ENCODE data around the gene GZMM. TPM values are rescaled to one million over a fixed set of nuclear protein-coding genes. Genes with fewer than 3 reads are reported as not detected.

GZMM gene
- total and polyA plus RNA-seq, 9 donors = 0.31 to 1.7 (median 0.52) TPM; not detected in 2

DNA sequence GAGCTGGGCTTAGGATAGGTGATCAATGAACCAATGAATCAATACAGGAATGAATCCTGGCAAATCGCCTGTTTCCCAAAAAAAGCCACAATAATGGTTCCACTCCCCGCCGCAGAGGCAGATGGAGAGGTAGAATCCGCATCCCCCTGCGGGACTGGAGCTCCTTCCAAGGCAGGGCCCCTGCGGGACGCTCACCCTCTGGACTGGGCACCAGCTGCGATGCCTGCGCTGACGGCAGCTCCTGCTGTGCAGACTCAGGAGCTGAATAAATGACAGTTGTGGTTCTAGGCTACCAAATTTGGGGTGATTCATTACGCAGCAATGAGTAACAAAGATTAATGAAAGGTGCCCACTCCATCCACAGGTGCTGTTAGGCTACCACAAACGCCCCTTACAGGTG is 21.1 kb upstream of the GZMM start:
- Histone ChIP-seq H3K9me3 (no peaks in the 10 kb centered on the region), H3K27ac (no peak overlapping the region), H3K27me3 (no peaks in the 10 kb centered on the region), H3K4me1 (ENCODE audit: insufficient read depth) (no peaks in the 10 kb centered on the region), H3K4me3 (no peak overlapping the region), H3K36me3 (no peaks in the 10 kb centered on the region)
- intact Hi-C loops (cut with DNase I) = no loop called here
- TF ChIP-seq POLR2A (IDR thresholded peaks at IDR 0.05) = no peak
- TF ChIP-seq EP300 (IDR thresholded peaks at IDR 0.05) = no peak
- TF ChIP-seq, protein P1, sequence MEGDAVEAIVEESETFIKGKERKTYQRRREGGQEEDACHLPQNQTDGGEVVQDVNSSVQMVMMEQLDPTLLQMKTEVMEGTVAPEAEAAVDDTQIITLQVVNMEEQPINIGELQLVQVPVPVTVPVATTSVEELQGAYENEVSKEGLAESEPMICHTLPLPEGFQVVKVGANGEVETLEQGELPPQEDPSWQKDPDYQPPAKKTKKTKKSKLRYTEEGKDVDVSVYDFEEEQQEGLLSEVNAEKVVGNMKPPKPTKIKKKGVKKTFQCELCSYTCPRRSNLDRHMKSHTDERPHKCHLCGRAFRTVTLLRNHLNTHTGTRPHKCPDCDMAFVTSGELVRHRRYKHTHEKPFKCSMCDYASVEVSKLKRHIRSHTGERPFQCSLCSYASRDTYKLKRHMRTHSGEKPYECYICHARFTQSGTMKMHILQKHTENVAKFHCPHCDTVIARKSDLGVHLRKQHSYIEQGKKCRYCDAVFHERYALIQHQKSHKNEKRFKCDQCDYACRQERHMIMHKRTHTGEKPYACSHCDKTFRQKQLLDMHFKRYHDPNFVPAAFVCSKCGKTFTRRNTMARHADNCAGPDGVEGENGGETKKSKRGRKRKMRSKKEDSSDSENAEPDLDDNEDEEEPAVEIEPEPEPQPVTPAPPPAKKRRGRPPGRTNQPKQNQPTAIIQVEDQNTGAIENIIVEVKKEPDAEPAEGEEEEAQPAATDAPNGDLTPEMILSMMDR (IDR thresholded peaks at IDR 0.05) = no peak
- WGBS, 3 donors = 95 to 98% (median 95%) methylated on average over 12 of the region's 12 CpGs
- DNase-seq = no peak

DNA sequence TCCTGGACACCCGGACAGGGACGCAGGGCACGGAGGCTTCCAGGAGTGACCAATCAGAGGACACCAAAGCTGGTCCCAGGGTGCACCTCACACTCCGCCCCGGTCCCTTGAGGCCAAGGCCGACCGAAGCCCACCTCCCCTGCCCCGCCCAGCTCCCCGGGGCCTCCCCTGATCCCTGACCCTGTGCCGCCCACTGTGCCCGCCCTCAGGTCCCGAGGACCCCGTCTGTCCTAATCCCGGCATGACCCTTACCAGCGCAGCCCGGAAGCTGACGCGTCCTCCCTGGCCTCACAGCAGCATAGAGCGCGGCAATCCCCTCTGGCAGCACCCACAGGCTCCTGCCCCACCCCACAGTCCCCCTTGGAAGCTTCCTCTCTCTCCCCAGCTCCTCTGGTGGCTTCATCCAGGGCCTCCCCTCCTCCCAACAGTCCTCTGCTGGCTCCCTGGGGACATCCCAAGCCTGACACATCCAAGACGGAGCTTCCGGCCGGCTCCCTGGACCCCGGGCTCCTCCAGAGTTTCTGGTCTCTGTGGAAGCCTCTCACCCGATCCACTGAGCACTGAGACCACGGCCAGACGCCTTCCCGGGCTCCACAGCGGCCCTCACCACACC is 19.7 kb upstream of the GZMM start:
- H3K27ac ChIP-seq = no peak overlapping the region
- H3K9me3 ChIP-seq = no peaks in the 10 kb centered on the region
- H3K4me3 ChIP-seq = no peak overlapping the region
- TF ChIP-seq EP300 (IDR thresholded peaks at IDR 0.05) (no peak), POLR2A (IDR thresholded peaks at IDR 0.05) (no peak)
- TF ChIP-seq, protein P1 (IDR thresholded peaks at IDR 0.05) = no peak
- H3K4me1 ChIP-seq (ENCODE audit: insufficient read depth) = no peaks in the 10 kb centered on the region
- intact Hi-C loops (cut with DNase I) = no loop called here
- 49 to 69% (median 57%) methylated on average over 29 of the region's 29 CpGs for WGBS, 3 donors
- no peaks in the 10 kb centered on the region for H3K27me3 ChIP-seq
- no peaks in the 10 kb centered on the region for H3K36me3 ChIP-seq
- DNase-seq = no peak

DNA sequence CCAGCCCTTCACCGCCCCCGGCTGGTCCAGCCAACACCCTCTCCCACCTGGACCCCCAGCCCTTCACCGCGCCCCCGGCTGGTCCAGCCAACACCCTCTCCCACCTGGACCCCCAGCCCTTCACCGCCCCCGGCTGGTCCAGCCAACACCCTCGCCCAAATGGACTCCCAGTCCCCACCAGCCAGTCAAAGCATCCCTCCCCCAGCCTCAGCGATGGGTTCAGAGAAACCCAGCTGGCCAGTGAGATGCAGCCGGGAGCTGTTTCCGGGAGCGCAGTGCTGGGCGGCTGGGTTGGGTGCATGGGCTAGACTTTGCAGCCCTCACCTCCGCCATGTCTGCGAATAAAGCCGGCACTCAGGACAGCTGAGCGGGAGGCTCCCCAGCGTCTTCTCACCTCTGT is 18.8 kb upstream of the GZMM start:
- Histone ChIP-seq H3K27ac (no peak overlapping the region), H3K9me3 (no peaks in the 10 kb centered on the region), H3K27me3 (no peaks in the 10 kb centered on the region), H3K36me3 (no peaks in the 10 kb centered on the region), H3K4me3 (no peak overlapping the region), H3K4me1 (ENCODE audit: insufficient read depth) (no peaks in the 10 kb centered on the region)
- intact Hi-C loops (cut with DNase I) = no loop called here
- TF ChIP-seq, protein P1 (IDR thresholded peaks at IDR 0.05) = no peak
- TF ChIP-seq POLR2A (IDR thresholded peaks at IDR 0.05) = no peak
- no peak for TF ChIP-seq EP300 (IDR thresholded peaks at IDR 0.05)
- peak in 1 of 5 donors; percentile 46 for DNase-seq
- 50 to 67% (median 54%) methylated on average over 13 to 18 of the region's 18 CpGs for WGBS, 3 donors

DNA sequence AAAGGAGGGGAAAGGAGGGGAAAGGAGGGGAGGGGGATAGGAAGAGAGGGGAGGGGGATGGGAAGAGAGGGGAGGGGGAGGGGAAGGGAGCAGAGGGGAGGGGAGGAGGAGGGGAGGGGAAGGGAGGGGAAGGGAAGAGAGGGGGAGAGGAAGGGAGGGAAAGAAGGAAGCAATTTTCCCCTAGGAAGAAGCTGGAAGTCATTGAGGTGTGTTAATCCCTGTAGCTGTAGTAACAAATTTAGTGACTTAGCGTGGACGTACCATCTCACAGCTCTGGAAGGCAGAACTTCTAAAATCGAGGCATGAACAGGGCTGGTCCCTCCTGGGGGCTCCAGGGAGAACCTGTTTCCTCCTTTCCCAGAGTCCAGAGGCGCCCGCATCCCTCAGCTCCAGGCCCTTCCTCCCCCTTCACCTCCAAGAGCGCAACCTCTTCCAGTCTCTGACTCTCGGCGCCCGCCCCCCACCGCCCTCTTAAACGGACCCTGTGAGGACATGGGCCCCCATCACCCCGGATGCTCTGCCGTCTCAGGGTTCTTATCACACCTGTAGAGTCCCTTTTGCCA is 17.9 kb upstream of the GZMM start:
- no peak for TF ChIP-seq EP300 (IDR thresholded peaks at IDR 0.05)
- TF ChIP-seq, protein P1 (IDR thresholded peaks at IDR 0.05) = no peak
- no peak for TF ChIP-seq POLR2A (IDR thresholded peaks at IDR 0.05)
- no peaks in the 10 kb centered on the region for H3K27me3 ChIP-seq
- no peak for DNase-seq
- WGBS, 3 donors = 36 to 44% (median 42%) methylated on average over 13 of the region's 13 CpGs
- intact Hi-C loops (cut with DNase I) = no loop called here
- H3K36me3 ChIP-seq = no peaks in the 10 kb centered on the region
- H3K4me3 ChIP-seq = no peak overlapping the region
- no peaks in the 10 kb centered on the region for H3K9me3 ChIP-seq
- H3K4me1 ChIP-seq (ENCODE audit: insufficient read depth) = no peaks in the 10 kb centered on the region
- H3K27ac ChIP-seq = no peak overlapping the region
